NB4 (cell line): Measurements from ENCODE around the gene KAT8.

Experiments
- CTCF ChIP-seq: IDR thresholded peaks from one replicate; pipeline ENCODE4 v1.5.1; 2012; ENCODE audit warnings: low read depth, low read length
- MAX ChIP-seq: IDR thresholded peaks from 2 replicates; pipeline ENCODE4 v1.6.1; 2011; ENCODE audit warnings: low read depth, low read length
- MYC ChIP-seq: IDR thresholded peaks from 2 replicates; pipeline ENCODE4 v1.6.1; 2011; ENCODE audit warnings: low read depth, low read length
- POLR2A ChIP-seq: IDR thresholded peaks from 2 replicates; pipeline ENCODE4 v1.6.1; 2011; ENCODE audit warnings: mild to moderate bottlenecking; ENCODE audit not compliant: insufficient read length; ENCODE audit errors: extremely low read depth

- TF ChIP-seq CTCF (no peak), POLR2A (no peak), MAX (peak; percentile 79), MYC (peak; percentile 75)
Measured at GRCh38 chr16:31157136-31157535, 39.7 kb downstream of the KAT8 start.
